ENCODE data around the gene ZPLD1.

ZPLD1 gene

DNA sequence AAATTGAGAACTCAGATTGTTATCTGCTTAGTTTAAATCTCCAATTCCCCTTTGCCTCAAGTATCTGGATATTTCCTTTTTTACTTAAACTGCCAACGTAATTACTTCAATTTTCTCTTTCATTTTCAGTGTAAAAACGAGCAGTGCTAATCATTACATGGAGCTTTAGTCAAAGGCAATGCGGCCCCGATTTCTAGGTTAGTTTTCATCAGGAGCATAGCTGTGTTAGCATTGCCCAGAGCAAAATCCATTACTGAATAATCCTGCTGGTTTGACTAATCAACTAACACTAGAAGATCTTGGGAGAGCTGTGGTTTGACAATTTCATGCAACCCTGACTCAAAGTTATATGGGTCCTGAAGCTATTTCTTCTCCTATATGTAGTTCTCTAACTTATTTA is 46.2 kb downstream of the ZPLD1 start:
- no peak overlapping the region for H3K4me3 ChIP-seq (ENCODE audit: insufficient read depth, low read length, poor library complexity, severe bottlenecking)
- H3K9ac ChIP-seq (ENCODE audit: low read length): no peak overlapping the region
- H3K9me3 ChIP-seq (ENCODE audit: insufficient read depth, low read length): no peaks in the 10 kb centered on the region
- H4K20me1 ChIP-seq (ENCODE audit: low read depth, low read length): no peaks in the 10 kb centered on the region
- no peak overlapping the region for H3K27ac ChIP-seq (ENCODE audit: low read depth, low read length)
- H3K4me2 ChIP-seq (ENCODE audit: low read depth, low read length, poor library complexity, severe bottlenecking): no peak overlapping the region
- H3K9me2 ChIP-seq (replicated peaks; ENCODE audit: insufficient read depth, low read length): no peaks in the 10 kb centered on the region
- no peaks in the 10 kb centered on the region for H3F3A ChIP-seq (ENCODE audit: insufficient read depth)
- no peaks in the 10 kb centered on the region for H3K36me3 ChIP-seq (ENCODE audit: low read length)
- no peaks in the 10 kb centered on the region for H3K27me3 ChIP-seq (ENCODE audit: low read length)
- TF ChIP-seq EZH2phosphoT487 (conservative IDR thresholded peaks at IDR 0.05; ENCODE audit: low read length): no peak
- TF ChIP-seq, protein P1, sequence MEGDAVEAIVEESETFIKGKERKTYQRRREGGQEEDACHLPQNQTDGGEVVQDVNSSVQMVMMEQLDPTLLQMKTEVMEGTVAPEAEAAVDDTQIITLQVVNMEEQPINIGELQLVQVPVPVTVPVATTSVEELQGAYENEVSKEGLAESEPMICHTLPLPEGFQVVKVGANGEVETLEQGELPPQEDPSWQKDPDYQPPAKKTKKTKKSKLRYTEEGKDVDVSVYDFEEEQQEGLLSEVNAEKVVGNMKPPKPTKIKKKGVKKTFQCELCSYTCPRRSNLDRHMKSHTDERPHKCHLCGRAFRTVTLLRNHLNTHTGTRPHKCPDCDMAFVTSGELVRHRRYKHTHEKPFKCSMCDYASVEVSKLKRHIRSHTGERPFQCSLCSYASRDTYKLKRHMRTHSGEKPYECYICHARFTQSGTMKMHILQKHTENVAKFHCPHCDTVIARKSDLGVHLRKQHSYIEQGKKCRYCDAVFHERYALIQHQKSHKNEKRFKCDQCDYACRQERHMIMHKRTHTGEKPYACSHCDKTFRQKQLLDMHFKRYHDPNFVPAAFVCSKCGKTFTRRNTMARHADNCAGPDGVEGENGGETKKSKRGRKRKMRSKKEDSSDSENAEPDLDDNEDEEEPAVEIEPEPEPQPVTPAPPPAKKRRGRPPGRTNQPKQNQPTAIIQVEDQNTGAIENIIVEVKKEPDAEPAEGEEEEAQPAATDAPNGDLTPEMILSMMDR (IDR thresholded peaks at IDR 0.05; ENCODE audit: insufficient read depth, low read length, poor library complexity, severe bottlenecking): no peak
- no peak overlapping the region for H2AFZ ChIP-seq (ENCODE audit: low read depth, low read length, severe bottlenecking)
- no peaks in the 10 kb centered on the region for H3K79me2 ChIP-seq (ENCODE audit: insufficient read depth, low read length)

- Histone ChIP-seq H4K20me1 (ENCODE audit: low read depth, low read length) (no peaks in the 10 kb centered on the region), H3K4me3 (ENCODE audit: insufficient read depth, low read length, poor library complexity, severe bottlenecking) (no peak overlapping the region), H3K27me3 (ENCODE audit: low read length) (no peaks in the 10 kb centered on the region), H3K27ac (ENCODE audit: low read depth, low read length) (no peak overlapping the region), H3K4me2 (ENCODE audit: low read depth, low read length, poor library complexity, severe bottlenecking) (no peak overlapping the region), H3K9me3 (ENCODE audit: insufficient read depth, low read length) (no peaks in the 10 kb centered on the region), H2AFZ (ENCODE audit: low read depth, low read length, severe bottlenecking) (no peak overlapping the region), H3K9me2 (replicated peaks; ENCODE audit: insufficient read depth, low read length) (no peaks in the 10 kb centered on the region), H3K36me3 (ENCODE audit: low read length) (no peaks in the 10 kb centered on the region), H3F3A (ENCODE audit: insufficient read depth) (no peaks in the 10 kb centered on the region), H3K79me2 (ENCODE audit: insufficient read depth, low read length) (no peaks in the 10 kb centered on the region), H3K9ac (ENCODE audit: low read length) (no peak overlapping the region)
- no peak for TF ChIP-seq EZH2phosphoT487 (conservative IDR thresholded peaks at IDR 0.05; ENCODE audit: low read length)
- TF ChIP-seq, protein P1 (IDR thresholded peaks at IDR 0.05; ENCODE audit: insufficient read depth, low read length, poor library complexity, severe bottlenecking): no peak
These were observed 48.7 kb downstream of the ZPLD1 start for GRCh38 chr3:102483556-102483955.

DNA sequence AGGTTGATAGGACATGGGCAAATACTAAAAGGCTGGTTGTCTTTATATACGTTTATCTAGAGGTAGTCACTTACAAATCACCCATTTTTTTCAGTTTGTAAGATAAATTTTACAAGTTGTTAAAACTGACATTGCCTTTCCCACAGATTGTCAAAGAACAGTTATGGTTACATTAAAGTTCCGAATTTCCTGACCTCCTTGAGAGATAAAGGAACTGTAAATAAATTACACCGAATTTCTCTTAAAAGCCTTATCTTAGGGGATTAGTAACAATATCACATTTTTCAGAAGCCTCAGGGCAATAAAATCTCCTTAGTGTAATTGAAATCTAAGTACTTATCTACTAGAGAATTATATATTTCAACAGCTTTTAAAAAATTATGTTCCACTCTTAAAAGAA is 49.5 kb downstream of the ZPLD1 start:
- Histone ChIP-seq H3F3A (ENCODE audit: insufficient read depth) (no peaks in the 10 kb centered on the region), H3K4me3 (ENCODE audit: insufficient read depth, low read length, poor library complexity, severe bottlenecking) (no peak overlapping the region), H2AFZ (ENCODE audit: low read depth, low read length, severe bottlenecking) (no peak overlapping the region), H4K20me1 (ENCODE audit: low read depth, low read length) (no peaks in the 10 kb centered on the region), H3K4me2 (ENCODE audit: low read depth, low read length, poor library complexity, severe bottlenecking) (no peak overlapping the region), H3K9me3 (ENCODE audit: insufficient read depth, low read length) (no peaks in the 10 kb centered on the region), H3K9ac (ENCODE audit: low read length) (no peak overlapping the region), H3K9me2 (replicated peaks; ENCODE audit: insufficient read depth, low read length) (no peaks in the 10 kb centered on the region), H3K36me3 (ENCODE audit: low read length) (no peaks in the 10 kb centered on the region), H3K79me2 (ENCODE audit: insufficient read depth, low read length) (no peaks in the 10 kb centered on the region), H3K27ac (ENCODE audit: low read depth, low read length) (no peak overlapping the region), H3K27me3 (ENCODE audit: low read length) (no peaks in the 10 kb centered on the region)
- TF ChIP-seq EZH2phosphoT487 (conservative IDR thresholded peaks at IDR 0.05; ENCODE audit: low read length): no peak
- TF ChIP-seq, protein P1 (IDR thresholded peaks at IDR 0.05; ENCODE audit: insufficient read depth, low read length, poor library complexity, severe bottlenecking): no peak

All from SU-DHL-6 (cell line).